K562 (cell line): ENCODE results near the gene NEU1. TPM values are rescaled to one million over a fixed set of nuclear protein-coding genes. Genes with fewer than 3 reads are reported as not detected.

Experiments
- CHD4 ChIP-seq: fragments of 200-600 bp; sonication (generic); IDR thresholded peaks from 3 replicates; pipeline ENCODE4 v1.6.1; 2012; ENCODE audit warnings: low read depth, mild to moderate bottlenecking, mixed read lengths, low read length, inconsistent platforms; ENCODE audit not compliant: insufficient read depth, insufficient replicate concordance, poor library complexity, severe bottlenecking
- DIDO1 ChIP-seq: fragments of 450-650 bp; IDR thresholded peaks from 2 replicates; pipeline ENCODE4 v1.6.1; 2016; ENCODE audit warnings: low read depth, missing biosample characterization, missing genetic modification characterization
- DNMT1 ChIP-seq: fragments of 450-650 bp; IDR thresholded peaks from 2 replicates; pipeline ENCODE4 v1.6.1; 2016; ENCODE audit warnings: antibody characterized with exemption, mild to moderate bottlenecking
- E2F4 ChIP-seq: sonication (generic); formaldehyde crosslinking; IDR thresholded peaks from 2 replicates; pipeline ENCODE4 v1.8.0; 2022; ENCODE audit warnings: mild to moderate bottlenecking, low read depth, missing genetic modification reagents
- FOXK1 ChIP-seq: sonication (generic); formaldehyde crosslinking; IDR thresholded peaks from 2 replicates; pipeline ENCODE4 v1.8.0; 2022; ENCODE audit warnings: missing genetic modification reagents, mild to moderate bottlenecking, borderline replicate concordance
- HMG20A ChIP-seq: fragments of 450-650 bp; formaldehyde crosslinking; conservative IDR thresholded peaks from 2 replicates; pipeline ENCODE4 v1.4.0; 2020; ENCODE audit warnings: mild to moderate bottlenecking, mixed read lengths
- KAT8 ChIP-seq: fragments of 450-650 bp; IDR thresholded peaks from 2 replicates; pipeline ENCODE4 v1.6.1; 2016; ENCODE audit warnings: low read depth, mild to moderate bottlenecking
- KLF1 ChIP-seq: fragments of 450-650 bp; IDR thresholded peaks from 2 replicates; pipeline ENCODE4 v1.6.1; 2016; ENCODE audit warnings: missing genetic modification characterization, missing compliant biosample characterization
- MCM5 ChIP-seq: fragments of 450-650 bp; IDR thresholded peaks from 2 replicates; pipeline ENCODE4 v1.6.1; 2016; ENCODE audit warnings: low read depth
- MCM7 ChIP-seq, 2 experiments: fragments of 450-650 bp; IDR thresholded peaks; 2 replicates each; pipeline ENCODE4 v1.6.1; 2016 to 2018
- NEUROD1 ChIP-seq: fragments of 150-350 bp; IDR thresholded peaks from 2 replicates; pipeline ENCODE4 v1.6.1; 2014; ENCODE audit warnings: borderline replicate concordance, low read length, low read depth; ENCODE audit not compliant: partially characterized antibody
- RB1 ChIP-seq: fragments of 450-650 bp; IDR thresholded peaks from 2 replicates; pipeline ENCODE4 v1.6.1; 2017; ENCODE audit warnings: low read depth, mild to moderate bottlenecking
- RBFOX2 ChIP-seq: fragments of 200-400 bp; formaldehyde crosslinking; IDR thresholded peaks from 2 replicates; pipeline ENCODE4 v1.6.1; 2017; ENCODE audit warnings: low read depth, mild to moderate bottlenecking, low read length, moderate library complexity
- SMARCC2 ChIP-seq: fragments of 450-650 bp; IDR thresholded peaks from 2 replicates; pipeline ENCODE4 v1.6.1; 2017; ENCODE audit warnings: antibody characterized with exemption, moderate library complexity, mild to moderate bottlenecking, low read depth
- STAT5A ChIP-seq: IDR thresholded peaks from 2 replicates; pipeline ENCODE4 v1.6.1; 2012; ENCODE audit warnings: low read length, inconsistent platforms, borderline replicate concordance
- TAF15 ChIP-seq: fragments of 200-400 bp; formaldehyde crosslinking; IDR thresholded peaks from 2 replicates; pipeline ENCODE4 v1.6.1; 2017; ENCODE audit warnings: mild to moderate bottlenecking, low read depth, low read length, moderate library complexity
- TBP ChIP-seq: optimal IDR thresholded peaks from 2 replicates; pipeline ENCODE3; 2011; ENCODE audit warnings: low read depth, low read length, improper control_type of control experiment
- U2AF2 ChIP-seq: fragments of 200-400 bp; formaldehyde crosslinking; optimal IDR thresholded peaks from 2 replicates; pipeline ENCODE3; 2017; ENCODE audit warnings: low read depth, mild to moderate bottlenecking, low read length
- ZBTB11 ChIP-seq, 3 experiments: fragments of 200-800 bp in 1 of 3; fragments of 250-450 bp in 1 of 3; fragments of 450-650 bp in 1 of 3; sonication (Bioruptor Pico) in 1 of 3; sonication (Bioruptor generic) in 1 of 3; formaldehyde crosslinking in 1 of 3; IDR thresholded peaks; 2 replicates each; pipeline versions ENCODE4 v1.6.1 to v1.8.0; 2016 to 2022; ENCODE audit warnings: mild to moderate bottlenecking in 2 of 3, missing genetic modification characterization in 2 of 3, missing compliant biosample characterization in 1 of 3, moderate library complexity in 1 of 3
- ZNF263 ChIP-seq: sonication (generic); formaldehyde crosslinking; IDR thresholded peaks from 2 replicates; pipeline ENCODE4 v1.8.0; 2022; ENCODE audit warnings: mild to moderate bottlenecking, missing genetic modification reagents, borderline replicate concordance
- ZNF445 ChIP-seq: fragments of 250-450 bp; sonication (Bioruptor Pico); IDR thresholded peaks from 2 replicates; pipeline ENCODE4 v1.4.0; 2020; ENCODE audit warnings: low read depth, mild to moderate bottlenecking, moderate library complexity
- polyA plus RNA-seq, 8 experiments: library from polyadenylated mRNA; depleted of rRNA in 4 of 8; stranded (reverse) in 5 of 8; unstranded in 3 of 8; fragments of >200 nt; fragmentation: Nextera tagmentation in 2 of 8; fragmentation: Illumina TruSeq in 1 of 8; extraction: Ambion mirVana in 2 of 8; extraction: Trizol in 1 of 8; gene quantifications; 2 replicates each; pipeline versions ENCODE4 v1.2.1 to v1.2.3, GENCODE V29; 2011 to 2014; ENCODE audit warnings: inconsistent platforms in 1 of 8, missing spikeins in 1 of 8
- total RNA-seq, 7 experiments: library from RNA; depleted of rRNA in 6 of 7; stranded (reverse); fragments of >200 nt in 6 of 7; fragmentation: Illumina TruSeq in 2 of 7; extraction: Trizol in 2 of 7; gene quantifications; 2 replicates each; pipeline versions ENCODE4 v1.2.1 to v1.2.3, GENCODE V29; 2011 to 2021; ENCODE audit warnings: low replicate concordance in 1 of 7

Gene NEU1
- total and polyA plus RNA-seq, 9 of the 15 experiments (the other 6 are each of a cell fraction or from before 2014, with no cell fraction given), result 14.8 to 67.8 (median 51.0) TPM

GRCh38 chr6:31862344-31863235 is at the start of gene NEU1 (continued):
- TF ChIP-seq ZBTB11 (CRISPR knock-in tag; IDR thresholded peaks at IDR 0.05) (peak in 1 of 3 experiments; percentile 75; a peak in 3 of 6 replicates), MCM5 (no peak), RBFOX2 (peak; percentile 99), E2F4 (CRISPR knock-in tag) (peak; percentile 93), RB1 (peak; percentile 96), DNMT1 (no peak), TBP (peak; percentile 96), U2AF2 (no peak), SMARCC2 (no peak), DIDO1 (tag) (no peak), MCM7 (IDR thresholded peaks at IDR 0.05) (no peak), HMG20A (CRISPR knock-in tag) (peak; percentile 55; the same call in 1 of the 2 replicates), KAT8 (no peak), TAF15 (no peak), KLF1 (tag) (no peak), FOXK1 (CRISPR knock-in tag) (no peak), STAT5A (no peak), NEUROD1 (peak; percentile 98), ZNF263 (CRISPR knock-in tag) (no peak; the same call in 1 of the 2 replicates), ZNF445 (CRISPR knock-in tag) (no peak), CHD4 (no peak)
